NCI-H748 treated with DMSO at 0.1 percent for 48 hours (cell line): ENCODE measurements around the gene PPP2R2D.
"Not testable (repeated sequence)": the region's sequence is repeated elsewhere in the genome, so short reads cannot be mapped to it uniquely, and the experiment has no call there.

ENCODE experiments used
- DNase-seq: peaks from one replicate; lab custom pipeline; 2025; lab: John Stamatoyannopoulos, UW

The PPP2R2D gene

DNA sequence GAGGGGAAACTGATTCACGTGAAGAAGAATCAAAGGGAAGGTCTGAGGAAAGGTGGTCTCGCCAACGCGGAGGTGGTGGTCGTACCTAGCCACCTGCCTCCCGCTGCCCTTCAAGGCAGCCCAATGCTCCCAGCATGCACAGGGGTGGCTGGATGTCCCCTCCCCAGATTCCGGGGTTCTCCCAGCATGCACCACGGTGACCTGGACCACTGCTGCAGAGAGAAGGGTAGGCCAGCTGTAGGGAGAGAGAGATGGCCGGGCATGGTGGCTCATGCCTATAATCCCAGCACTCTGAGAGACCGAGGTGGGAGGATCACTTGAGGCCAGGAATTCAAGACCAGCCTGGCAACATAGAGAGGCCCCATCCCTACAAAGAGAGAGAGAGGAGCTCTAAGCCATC is 32.4 kb upstream of the PPP2R2D start:
- DNase-seq, result no peak

DNA sequence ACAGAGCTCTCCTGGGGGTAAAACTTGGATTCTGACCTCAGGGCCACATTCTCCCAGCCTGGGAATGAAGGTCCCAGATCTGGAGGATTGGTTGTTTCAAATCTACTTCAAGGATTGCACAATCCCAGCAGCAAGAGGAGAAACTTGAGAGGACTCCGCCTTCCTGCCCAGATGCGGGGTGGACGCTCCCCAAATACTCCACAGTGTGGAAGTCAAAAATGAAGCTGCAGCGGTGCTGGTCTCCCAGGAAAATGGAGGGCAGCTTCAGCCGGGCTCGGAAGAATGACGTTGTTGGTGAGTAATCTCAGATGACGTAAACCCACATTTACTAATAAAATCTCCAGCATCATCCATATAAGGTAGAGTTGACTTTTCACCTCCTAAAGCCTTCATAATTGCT is 31.5 kb upstream of the PPP2R2D start:
- no peak for DNase-seq

DNA sequence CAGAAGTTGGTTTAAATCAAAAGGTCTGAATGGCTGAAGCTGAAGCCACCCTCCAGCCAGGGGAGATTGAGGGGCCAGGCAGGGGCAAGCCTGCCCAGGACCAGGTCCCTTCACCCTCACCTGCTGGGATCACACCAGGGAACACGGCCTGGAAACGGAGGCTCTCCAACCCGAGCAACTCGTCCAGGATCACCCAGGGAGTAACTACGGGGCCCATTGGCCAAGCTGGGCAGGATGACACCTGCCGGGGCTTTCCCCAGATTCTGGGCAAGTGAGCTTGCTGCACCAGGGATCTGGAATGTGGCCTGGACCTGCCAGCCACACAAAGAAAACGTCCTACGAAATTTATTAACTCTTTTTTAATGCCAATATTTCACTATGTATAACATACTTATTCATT is 30.4 kb upstream of the PPP2R2D start:
- no peak for DNase-seq

DNA sequence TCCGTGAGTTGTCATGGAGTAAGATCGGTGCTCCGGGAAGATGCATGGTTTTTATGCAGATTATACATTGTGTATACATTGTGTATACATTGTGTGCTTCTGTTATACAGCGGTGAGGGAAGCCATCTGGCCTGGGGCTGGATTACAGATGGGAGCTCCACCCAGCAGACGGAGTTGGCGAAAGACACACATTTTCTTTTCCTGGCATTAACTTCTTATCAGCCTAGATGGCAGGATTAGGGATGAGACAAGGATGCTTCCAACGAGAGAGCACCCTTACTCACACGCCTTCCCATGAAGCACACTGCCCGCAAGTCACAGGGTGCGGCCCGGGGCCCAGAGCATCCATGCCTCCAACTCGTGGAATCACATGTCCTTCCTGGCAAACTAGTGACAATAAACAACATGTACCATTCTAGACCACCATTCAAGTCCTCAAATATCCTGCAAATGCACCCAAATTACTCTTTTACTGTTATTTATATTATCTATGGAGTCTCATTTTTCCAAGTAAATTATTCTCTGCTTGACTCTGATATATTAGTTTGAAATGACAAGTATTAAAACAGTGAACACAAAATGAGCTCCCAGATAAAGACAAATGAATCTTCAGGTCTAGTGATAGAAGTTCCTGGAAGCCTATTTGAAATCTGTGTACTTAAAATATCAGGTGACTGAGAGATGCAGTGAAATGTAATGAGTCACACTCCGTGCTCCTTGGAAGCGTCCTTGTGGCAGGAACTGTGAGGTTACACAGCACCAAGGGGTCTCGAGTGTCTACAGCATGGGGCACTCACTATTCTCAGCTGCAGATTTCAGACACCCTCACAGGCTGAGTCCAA is 29.8 kb upstream of the PPP2R2D start:
- no peak for DNase-seq

DNA sequence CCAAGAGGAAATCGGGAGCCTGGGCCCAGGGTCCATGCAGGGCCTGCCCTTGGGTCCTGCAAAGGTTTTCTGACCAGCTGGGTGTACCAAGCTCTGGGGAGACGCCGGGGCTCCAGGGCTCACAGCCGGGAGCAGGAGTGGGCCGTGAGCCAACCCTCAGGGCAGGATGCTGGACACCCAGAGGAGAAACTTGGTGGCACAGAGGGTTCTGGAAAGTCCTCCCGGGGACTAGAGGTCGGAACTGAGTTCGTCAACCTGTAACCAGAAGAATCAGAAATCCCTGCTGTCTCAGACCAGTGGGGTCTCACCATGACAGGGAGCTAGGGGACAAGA is 29.2 kb upstream of the PPP2R2D start:
- DNase-seq, result no peak

DNA sequence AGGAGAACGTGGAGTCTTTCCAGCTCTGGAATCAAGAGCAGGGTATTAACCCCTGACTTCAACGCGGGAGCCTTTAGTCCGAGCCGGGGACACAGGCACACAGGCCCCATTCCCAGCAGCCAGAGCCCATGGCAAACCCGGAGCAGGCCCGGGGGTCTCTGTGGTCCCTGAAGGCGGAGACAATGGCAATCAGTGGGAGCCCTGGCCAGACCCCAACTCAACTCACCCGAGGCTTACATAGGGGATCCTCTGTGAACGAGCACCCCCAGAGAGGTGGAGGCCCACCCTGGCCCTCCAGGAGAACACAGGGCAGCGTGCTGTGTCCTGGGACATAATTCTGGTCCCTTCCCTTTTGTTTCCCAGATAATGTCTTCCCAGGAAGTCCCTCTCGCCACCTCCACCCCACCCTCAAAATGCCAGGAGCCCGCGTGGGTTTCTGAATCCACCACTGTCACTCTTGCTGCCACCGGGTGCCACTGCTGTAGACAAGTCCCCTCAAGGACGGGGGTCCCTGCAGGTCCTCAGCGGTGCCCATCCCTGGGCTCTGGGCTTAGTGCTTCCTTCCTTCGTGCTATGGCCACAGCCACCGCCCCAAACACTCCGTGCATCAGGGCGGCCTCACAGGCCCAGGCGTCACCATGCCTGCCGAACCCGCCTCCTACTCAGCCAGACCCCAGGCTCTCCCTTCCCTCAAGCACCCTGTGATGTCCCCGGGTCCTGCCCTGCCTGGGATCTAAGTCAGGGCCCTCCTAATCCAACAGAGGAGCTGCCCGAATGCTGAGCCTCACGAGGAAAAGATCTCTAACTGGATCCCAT is 28.6 kb upstream of the PPP2R2D start:
- no peak for DNase-seq

DNA sequence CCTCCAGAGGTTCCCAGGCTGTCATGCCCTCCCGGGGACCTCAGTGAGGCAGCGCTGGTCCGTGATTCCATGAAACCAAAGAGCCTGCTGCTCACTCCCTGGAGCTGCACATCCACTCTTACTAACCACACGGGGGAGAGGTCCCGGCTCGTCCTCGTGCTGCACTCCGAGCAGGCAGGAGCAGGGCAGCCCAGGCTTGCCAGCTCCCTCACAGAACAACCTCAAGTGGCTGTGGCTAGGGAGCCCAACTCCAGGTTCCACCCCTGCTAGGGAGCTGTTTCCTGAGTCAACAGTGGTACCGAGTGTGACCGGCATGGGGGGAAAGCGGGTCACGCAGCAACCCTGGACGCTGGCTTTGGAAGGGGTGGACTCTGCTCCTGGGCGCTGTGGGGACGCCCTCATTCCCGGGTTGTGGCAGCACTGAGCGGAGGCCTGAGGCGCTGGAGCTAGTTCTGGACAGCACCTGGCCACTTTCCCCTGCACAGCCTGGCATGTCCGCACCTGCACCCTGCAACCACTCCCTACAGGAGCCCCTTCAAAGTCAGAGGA is 27.9 kb upstream of the PPP2R2D start:
- DNase-seq, result no peak

DNA sequence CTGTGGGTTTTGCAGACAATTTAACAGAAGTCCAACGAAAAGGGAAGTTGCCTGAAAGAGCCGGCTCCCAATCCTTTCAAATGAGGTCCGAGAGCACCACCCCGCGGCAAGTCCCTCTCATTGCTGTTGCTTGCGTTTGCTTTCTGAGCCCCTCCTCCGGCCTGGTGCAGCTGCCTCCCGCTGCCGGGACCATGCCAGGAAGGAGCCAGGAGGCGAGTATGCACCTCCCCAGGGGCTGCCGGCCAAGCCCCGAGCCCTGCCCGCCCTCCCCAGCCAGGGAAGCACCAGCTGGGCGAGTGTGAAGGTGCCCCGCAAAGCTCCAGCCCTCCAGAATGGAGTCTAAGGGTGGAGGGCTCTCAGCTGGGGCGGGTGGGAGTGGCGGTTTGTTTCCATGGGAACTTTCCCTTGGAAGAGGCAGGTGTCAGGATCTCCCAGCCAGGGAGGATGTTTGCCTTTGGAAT is 25.8 kb upstream of the PPP2R2D start:
- peak; percentile 61 for DNase-seq

DNA sequence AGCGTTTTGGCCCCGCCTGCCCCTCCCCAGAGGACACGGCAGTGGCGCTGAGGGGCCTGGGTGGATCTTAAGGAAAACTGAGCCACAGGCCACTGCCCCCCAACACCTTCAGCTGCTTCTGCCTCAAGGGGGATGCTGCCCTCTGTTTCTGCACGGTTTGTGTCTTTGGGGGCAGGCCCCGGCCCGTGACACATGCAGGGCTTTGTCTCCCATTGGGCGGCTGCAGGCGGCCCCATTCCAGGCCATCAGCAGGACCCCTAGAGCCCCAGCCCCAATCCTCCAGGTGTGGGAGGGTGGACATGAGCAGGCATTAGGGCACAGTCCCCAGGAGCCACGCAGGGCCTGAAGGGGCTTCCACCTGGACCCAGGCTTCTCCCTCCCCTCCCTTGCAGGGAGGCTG is 25.3 kb upstream of the PPP2R2D start:
- DNase-seq, result no peak

DNA sequence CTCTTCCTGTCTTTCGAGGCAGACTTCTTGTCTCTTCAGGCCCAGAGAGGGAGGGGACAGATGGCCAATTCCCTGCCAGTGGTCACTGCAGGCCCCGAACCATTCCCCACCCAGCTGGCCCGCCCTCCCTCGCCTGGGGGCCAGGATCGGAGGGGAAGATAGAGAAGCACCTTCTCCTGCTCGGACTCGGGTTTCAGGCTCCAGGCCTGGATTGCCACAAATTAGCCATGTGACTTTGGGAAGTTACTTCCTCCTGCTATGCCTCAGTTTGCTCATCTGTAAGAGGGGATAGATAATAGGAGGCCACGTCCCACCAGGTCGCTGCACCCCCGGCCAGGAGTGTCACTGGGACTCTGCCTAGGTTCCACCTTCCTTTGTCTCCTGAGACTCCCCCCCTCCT is 24.8 kb upstream of the PPP2R2D start:
- DNase-seq, result no peak

DNA sequence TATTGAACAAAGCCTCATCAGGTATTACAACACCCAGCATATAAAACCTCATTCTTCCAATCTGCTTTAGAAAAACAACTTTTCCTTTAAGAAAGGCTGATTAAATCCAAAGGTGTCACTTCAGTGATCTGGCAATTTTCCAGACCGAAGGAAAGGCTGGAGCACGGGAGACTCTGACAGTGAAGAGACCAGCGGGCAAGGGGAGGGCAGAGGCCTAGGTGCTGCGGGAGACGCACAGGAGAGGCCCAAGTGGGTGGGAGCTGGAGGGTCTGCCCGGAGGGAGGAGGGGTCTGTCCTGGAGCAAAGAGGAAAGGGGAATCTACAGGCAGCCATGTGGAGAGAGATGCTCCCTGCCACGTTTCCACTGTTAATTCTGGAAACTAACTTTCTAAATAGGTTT is 24.3 kb upstream of the PPP2R2D start:
- DNase-seq, result no peak

DNA sequence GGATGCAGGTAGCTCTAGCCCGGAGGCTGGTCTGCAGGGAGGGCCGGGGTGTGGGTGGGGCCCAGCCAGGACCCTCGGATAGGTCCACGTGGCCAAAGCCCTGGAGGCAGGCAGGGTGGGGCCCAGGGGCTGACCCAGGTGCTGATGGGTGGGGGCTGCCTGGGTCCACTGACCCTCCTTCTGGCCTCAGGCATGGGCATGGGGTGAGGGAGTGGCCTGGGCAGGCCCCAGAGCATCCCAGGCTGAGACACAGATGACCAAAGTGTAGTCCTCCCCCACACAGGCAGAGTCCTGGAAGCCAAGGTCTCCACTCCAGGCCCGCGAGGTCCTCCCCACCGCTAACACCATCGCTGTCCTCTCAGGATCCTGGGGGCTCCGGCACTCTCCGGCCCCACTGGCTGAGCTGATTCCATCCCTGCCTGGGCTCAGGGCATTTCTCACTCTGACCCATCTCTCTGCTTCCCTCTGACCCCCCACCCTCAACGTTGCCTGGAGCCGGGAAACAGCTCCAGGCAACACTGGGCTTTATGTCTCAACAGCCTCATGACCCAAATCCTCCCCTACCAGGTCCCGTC is 20.7 kb upstream of the PPP2R2D start:
- DNase-seq, result no peak

DNA sequence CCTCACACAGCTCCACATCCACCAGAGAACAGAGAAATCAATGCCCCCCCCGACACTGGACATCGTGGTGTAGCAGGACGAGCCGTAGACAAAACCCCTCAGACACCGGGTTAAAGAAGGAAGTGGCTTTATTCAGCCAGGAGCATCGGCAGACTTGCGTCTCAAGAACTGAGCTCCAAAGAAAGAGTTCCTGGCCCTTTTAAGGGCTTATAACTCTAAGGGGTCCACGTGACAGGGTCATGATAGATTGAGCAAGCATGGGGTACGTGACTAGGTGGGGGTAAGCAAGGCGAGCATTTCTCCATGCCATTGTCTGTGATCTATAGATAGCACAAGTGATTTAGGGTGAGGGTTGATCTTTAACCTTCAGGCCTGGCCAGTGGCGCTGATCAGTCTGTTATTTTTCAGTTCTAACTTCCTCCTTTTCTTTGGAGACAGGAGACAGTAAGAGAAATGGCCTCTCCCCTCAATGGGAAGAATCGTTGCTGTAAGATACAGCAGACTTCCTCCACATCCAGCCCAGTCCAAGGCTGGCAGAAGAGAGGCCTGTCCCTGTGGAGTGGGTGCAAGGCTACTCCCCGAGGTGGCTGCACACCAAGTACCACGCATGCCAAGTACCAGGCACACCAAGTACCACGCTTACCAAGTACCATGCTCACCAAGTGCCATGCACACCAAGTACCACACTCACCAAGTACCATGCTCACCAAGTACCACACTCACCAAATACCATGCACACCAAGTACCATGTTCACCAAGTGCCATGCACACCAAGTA is 19.5 kb upstream of the PPP2R2D start:
- DNase-seq, result no peak

DNA sequence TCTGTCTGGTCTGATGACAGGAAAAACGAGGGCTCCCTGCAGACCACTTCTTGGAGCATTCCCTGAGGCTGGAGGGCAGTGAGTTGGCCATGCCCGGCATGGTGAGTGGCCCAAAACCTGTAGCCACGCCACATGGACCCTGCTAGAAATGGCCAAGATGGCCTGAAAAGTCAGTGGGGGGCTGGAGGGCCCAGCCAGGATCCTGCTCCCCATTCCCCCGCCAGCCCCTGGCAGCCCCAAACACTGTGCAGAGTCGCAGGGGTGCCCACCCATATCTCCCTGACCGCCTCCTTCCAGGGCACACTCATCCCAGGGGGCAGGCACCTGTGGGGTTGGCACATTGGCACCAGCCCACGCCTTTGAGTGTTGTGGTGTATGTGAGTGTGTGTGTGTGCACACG is 18.7 kb upstream of the PPP2R2D start:
- DNase-seq, result no peak

DNA sequence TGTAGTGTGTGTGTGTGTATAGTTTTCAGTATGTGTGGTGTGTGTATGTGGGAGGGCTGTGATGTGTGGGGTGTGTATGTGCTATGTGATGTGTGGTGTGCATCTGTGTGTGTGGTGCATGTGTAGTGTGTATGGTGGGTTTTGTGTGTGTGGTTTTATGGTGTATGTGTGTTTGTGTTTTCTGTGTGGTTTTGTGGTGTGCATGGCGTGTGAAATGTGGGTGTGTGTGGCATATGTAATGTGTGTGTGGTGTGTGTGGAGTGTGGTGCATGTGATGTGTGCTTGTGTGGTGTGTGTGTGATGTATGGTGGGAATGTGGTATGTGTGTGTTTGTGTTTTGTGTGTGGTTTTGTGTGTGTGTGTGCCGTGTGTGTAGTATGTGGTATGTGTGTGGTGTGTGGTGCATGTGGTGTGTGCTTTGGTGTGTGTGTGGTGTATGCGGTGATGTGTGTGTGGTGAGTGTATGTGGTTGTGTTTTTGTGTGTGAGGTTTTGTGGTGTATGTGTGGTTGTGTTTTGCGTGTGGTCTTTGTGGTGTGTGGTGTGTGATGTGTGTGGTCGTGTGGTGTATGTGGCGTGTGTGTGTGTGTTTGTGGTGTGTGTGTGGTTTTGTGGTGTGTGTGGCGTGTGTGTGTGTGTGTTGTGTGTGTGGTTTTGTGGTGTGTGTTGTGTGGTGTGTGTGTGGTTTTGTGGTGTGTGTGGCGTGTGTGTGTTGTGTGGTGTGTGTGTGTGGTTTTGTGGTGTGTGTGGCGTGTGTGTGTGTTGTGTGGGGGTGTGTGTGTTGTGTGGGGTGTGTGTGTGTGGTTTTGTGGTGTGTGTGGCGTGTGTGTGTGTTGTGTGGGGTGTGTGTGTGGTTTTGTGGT is 18.0 kb upstream of the PPP2R2D start:
- no peak for DNase-seq

DNA sequence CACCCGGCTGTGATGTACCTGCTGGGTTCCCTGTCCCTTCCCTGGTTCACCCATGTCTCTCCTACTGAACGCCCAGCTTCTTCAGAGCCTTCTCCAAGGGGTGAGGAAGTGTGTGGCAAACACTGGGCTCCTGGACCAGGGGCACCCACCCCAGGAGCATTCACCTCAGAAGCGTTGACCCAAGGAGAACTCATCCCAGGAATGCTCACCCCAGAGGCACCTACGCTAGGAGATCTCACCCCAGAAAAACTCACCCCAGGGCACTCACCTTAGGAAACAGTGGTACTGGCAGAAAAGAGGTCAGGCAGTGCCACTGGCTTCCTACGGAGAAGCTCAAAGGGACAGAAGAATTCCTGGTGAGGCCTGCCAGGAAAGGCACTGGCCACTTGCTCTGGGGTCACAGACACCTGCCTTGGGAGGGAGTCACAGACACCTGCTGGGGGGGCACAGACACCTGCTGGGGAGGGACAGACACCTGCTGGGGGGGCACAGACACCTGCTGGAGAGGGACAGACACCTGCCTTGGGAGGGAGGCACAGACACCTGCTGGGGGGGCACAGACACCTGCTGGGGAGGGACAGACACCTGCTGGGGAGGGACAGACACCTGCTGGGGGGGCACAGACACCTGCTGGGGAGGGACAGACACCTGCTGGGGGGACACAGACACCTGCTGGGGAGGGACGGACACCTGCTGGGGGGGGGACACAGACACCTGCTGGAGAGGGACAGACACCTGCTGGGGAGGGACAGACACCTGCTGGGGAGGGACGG is 17.0 kb upstream of the PPP2R2D start:
- not testable (repeated sequence) for DNase-seq

DNA sequence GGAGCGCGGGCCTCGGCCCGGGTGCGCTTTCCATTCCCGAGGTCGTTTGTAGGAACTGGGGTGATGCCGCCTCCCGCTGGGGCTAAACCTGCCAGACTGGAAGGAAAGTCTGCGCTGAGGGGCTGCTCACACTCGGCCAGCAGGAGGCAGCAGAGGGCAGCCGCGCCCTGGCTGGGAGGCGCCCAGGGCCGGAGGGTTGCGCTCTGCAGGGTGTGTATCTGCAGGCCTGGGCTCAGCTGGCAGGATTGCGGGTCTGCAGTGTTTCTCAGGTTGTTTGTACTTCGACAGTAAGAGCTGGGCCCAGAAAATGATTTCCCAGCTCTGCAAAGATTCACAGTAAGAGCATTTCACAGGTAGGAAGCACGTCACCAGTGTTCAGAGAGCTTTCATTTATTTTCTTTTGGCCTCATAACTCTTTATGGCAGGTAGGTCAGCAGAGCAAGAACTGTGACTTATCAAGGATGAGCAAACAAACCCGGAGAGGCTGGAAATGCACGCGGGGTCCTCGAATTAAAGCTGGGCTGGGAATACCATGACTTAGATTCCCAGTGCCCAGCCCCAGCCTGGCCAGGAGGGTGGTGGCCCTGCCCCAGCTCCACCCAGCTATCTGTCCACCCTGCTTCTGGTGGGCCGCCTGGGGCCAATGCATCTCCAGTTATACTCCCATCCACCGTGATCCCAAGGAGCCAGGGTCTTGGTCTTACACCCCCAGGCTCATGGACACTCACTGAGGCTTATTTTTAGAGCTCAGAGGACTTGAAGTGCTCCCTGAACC is 15.2 kb upstream of the PPP2R2D start:
- no peak for DNase-seq

DNA sequence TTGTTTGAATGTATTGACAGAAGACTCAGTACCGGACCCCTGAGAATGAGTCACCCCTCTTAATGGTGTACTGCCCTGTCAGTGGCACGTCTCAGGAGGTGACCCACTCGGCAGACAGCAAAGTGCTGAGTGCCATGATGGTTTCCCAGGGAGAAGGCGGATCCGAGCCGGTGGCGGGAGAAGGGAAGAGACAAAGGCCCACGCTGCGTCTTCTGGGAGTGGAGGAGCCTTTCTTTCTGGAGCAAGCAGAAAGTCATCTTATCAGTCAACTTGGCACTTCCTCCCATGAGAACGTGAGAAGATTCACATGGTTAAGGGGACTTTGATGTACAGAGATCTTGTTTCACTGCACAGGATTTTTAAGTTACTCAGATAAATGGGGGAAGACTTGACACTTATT is 14.6 kb upstream of the PPP2R2D start:
- no peak for DNase-seq

DNA sequence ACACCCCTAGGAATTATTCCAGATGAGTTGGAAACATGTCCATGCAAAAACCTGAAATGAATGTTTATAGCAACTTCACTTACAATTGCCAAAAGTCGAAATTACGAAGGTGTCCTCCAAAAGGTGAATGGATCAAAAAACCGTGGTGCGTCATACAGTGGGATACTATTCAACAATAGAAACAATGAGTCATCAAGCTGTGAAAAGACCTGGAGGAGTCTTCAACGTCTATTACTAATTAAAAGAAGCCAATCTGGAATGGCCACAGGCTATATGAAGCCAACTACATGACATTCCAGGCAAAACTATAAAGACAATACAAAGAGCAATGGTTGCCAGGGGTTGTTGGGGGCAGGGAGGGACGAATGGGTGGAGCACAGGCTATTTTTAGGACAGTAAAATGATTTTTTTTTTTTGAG is 12.6 kb upstream of the PPP2R2D start:
- DNase-seq, result no peak
